AG04449 (cell line): ENCODE results near the gene MRPS23.

Experiments used
- CTCF ChIA-PET: fragments of 350-600 bp; formaldehyde crosslinking; extraction: SDS; loops from one replicate; lab custom pipeline; 2021; ENCODE audit warnings: antibody characterized with exemption; lab: Yijun Ruan, JAX
- POLR2A ChIA-PET: fragments of 400-600, 350-600 bp; formaldehyde crosslinking; extraction: SDS; loops from one replicate; lab custom pipeline; 2020; ENCODE audit warnings: antibody characterized with exemption, inconsistent platforms; lab: Yijun Ruan, JAX
- DNase-seq: peaks from one replicate; pipeline ENCODE4 v3.0.0-alpha.2; 2010; ENCODE audit warnings: low read depth, low spot score
- H3K4me3 ChIP-seq: 2 replicates; pipeline ENCODE4 v1.5.1; 2011; ENCODE audit warnings: low read depth, mild to moderate bottlenecking, control low read depth, low read length
- CTCF ChIP-seq: IDR thresholded peaks from one replicate; pipeline ENCODE4 v1.5.1; 2011; ENCODE audit warnings: mild to moderate bottlenecking, moderate library complexity, low read length, control low read depth, inconsistent platforms; ENCODE audit not compliant: insufficient read depth; ENCODE audit errors: missing control alignments

MRPS23 gene

GRCh38 chr17:57842280-57842679, 7.6 kb downstream of the MRPS23 start:
- CTCF ChIA-PET, result interaction anchor here (5.7 kb wide), 1 partner anchor 9 kb away, joined by 53 read pairs; no protein-coding TSS in a partner anchor
- no peak overlapping the region for H3K4me3 ChIP-seq
- POLR2A ChIA-PET, result no interaction called here
- TF ChIP-seq CTCF, result no peak
- no peak for DNase-seq

DNA sequence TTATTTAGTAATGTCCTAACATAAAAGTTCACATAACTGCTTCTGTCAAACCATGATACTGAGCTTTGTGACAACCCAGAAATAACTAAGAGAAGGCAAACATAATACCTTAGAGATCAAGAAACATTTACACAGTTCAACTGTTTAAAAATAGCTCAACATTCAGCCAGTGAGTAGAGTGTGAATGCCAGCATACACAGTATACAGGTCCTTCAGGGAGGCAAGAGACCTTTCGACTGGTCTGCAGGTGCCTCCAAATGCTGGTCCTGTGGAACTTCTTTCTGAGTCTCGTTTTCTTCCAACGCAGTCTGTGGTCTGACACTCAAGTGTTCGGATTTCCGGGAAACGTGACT, 10.3 kb downstream of the MRPS23 start:
- DNase-seq, result no peak
- no peak overlapping the region for H3K4me3 ChIP-seq
- no peak for TF ChIP-seq CTCF
- POLR2A ChIA-PET, result no interaction called here
- CTCF ChIA-PET, result interaction anchor here (0.7 to 1.6 kb wide), 7 partner anchors 11 to 719 kb away, joined by 3 to 5 read pairs (median 3); partner anchors contain the start of gene MRPS23

DNA sequence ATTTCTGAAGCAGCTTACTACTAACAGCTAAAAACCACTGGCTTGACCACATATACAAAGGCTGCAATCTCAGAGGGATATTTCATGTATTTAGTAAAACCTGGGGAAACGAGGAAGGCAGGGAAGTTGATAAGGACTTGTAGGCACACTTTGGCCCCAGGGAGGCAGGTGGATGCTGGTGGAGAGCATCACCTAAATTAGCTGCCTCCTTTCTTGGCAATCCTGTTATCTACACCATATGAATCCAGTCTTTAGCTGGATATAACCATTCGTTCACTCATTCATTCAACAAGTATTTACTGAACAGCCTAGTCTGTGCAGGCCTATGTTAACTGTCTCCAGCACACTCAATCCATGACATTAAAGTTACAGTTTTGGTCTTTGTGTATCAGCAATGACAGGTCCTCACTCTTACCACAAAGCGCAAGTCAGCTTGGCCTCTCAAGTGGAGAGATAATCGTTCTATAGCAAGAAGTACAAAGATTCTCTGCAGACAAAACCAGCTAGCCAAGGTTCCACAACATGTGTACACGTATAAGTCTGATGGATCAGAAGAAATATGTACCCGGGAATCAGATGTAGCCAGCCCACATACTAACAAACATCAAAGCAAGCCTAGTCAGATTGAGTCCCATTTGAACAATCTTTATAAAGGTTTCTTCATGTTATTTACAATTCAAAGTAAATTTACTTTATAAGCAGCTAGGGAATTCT, 10.8 kb downstream of the MRPS23 start:
- no peak for TF ChIP-seq CTCF
- no peak overlapping the region for H3K4me3 ChIP-seq
- ChIA-PET CTCF (interaction anchor here (0.7 to 1.6 kb wide), 7 partner anchors 11 to 718 kb away, joined by 3 to 5 read pairs (median 3); partner anchors contain the start of gene MRPS23), POLR2A (no interaction called here)
- no peak for DNase-seq

DNA sequence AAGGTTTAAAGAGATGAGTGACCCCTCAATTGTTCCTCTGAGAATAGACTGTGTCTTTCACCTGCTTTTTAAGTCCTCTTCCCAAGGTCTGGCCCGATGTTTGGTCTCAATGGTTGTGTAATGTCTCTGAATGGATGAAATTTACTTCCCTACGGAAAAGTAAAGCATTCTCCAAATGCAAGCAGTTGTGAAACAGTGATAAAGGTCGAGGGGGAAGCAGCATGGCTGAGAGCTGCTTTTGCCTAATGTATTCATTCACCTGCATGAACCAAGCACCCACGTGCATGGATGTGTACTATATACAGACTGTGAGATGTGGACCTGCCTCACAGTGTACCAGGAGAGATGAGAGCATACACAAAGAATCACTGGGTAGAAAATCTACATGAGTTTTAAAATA, 11.4 kb downstream of the MRPS23 start:
- H3K4me3 ChIP-seq, result no peak overlapping the region
- TF ChIP-seq CTCF, result no peak
- CTCF ChIA-PET, result interaction anchor here (1.2 to 1.6 kb wide), 2 partner anchors 708 to 716 kb away, joined by 3 to 5 read pairs; no protein-coding TSS in a partner anchor
- POLR2A ChIA-PET, result no interaction called here
- DNase-seq, result no peak

DNA sequence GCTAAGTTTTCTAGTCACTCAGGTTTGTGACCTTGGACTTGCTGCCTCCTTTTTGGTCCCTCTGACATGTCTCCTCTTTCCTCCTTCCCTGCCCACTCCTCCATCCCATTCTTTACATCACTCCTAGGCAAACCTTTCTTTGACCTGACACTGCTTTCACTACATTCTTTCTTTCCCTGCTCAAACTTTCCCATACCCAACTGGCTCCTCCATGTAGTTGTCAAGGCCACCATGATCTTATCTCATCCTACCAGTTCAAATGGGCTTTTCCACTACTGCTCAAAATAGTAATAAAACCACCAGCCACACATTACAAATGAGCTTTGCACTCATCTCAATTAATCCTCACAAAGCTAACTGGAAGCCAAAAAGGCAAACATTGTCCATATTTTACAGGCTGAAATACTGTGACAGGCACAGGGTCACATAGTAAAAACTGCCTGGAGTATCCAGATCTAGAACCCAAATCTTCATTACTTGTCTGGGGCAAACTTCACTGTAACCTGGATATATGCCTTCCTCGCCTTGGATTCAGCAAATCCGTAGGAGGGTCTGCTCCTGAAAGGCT, 14.4 kb downstream of the MRPS23 start:
- no peak overlapping the region for H3K4me3 ChIP-seq
- no peak for DNase-seq
- CTCF ChIA-PET, result interaction anchor here (1.0 to 5.8 kb wide), 12 partner anchors 9 to 708 kb away, joined by 3 to 106 read pairs (median 26); partner anchors contain the start of gene MRPS23
- no peak for TF ChIP-seq CTCF
- POLR2A ChIA-PET, result no interaction called here

GRCh38 chr17:57834146-57834741, 15.6 kb downstream of the MRPS23 start:
- H3K4me3 ChIP-seq, result no peak overlapping the region
- POLR2A ChIA-PET, result no interaction called here
- DNase-seq, result no peak

More at GRCh38 chr17:57834146-57834741, 15.6 kb downstream of the MRPS23 start:
- no peak for TF ChIP-seq CTCF
- CTCF ChIA-PET, result interaction anchor here (0.6 to 5.8 kb wide), 43 partner anchors 9 to 727 kb away, joined by 3 to 106 read pairs (median 3); partner anchors contain the start of genes MRPS23 and SRSF1
